GM11168 (cell line): ENCODE results near the gene INIP.
"Not testable (repeated sequence)": the region's sequence is repeated elsewhere in the genome, so short reads cannot be mapped to it uniquely, and the experiment has no call there.

Experiments used
- in situ Hi-C: fragments of 300-500 bp; cut with MboI; formaldehyde crosslinking; loops from one replicate; pipeline ENCODE4 v1.12.0; 2022; ENCODE audit warnings: low sequenced_read_pairs; ENCODE audit not compliant: unreplicated experiment

The INIP gene

DNA sequence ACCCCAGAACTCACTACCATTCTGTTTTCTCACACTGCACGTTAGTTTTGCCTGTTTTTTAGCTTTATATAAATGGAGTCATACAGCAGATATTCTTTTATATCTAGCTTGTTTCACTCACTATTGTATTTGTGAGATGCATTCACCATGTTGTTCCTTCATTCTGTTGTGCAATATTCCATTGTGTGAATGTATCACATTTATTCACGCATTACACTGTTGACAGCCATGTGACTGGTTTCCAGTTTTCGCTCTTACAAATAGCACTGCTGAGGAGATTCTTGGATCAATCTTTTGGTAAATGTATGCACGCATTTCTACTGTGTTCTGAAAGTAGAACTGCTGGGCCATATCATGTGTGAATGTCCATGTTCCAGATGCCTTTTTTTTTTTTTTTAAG is 26.3 kb upstream of the INIP start:
- in situ Hi-C loops = no loop called here

DNA sequence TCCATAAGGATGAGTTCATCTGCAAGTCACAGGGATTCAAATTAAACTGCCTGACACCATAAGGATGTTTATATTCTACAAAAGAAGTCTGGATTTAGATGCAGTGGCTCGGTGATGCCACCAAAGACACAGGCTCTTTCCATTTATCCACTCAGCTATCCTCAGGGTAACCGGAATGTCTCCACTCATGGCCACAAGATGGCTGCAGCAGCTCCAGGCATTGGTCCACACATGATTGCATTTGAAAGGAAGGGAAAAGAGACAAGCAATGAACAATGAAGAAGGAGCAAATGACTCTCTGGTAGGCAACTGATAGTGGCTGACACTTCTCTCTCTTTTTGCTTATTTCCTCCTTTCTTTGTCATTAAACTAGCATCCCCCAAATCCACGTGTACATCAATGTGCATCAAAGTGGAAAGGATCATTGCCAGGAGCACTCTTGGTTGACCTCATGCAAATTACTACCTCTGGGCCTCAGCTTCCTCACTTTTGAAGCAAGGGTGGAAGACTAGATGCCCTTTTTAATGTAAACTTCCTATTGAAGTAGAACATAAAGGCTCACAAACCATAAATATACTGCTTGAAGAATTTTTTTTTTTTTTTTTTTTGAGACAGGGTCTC is 25.4 kb upstream of the INIP start:
- in situ Hi-C loops = no loop called here

DNA sequence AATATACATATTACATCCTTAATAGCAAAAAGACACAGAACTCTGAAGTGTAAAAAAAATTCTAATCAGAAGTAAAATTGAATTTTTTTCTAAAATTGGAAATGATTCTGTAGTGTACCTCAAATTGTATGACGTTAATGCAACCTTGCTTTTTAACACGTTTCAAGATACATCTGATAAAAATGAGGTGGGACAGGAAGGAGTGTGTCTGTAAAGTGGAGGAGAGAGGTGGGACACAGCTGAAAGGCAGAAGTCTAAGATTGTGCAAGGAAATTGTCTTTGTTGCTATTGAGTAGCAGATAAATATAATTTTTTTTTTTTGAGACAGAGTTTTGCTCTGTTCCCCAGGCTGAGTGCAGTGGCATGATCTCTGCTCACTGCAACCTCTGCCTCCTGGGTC is 17.0 kb upstream of the INIP start:
- in situ Hi-C loops = no loop called here

DNA sequence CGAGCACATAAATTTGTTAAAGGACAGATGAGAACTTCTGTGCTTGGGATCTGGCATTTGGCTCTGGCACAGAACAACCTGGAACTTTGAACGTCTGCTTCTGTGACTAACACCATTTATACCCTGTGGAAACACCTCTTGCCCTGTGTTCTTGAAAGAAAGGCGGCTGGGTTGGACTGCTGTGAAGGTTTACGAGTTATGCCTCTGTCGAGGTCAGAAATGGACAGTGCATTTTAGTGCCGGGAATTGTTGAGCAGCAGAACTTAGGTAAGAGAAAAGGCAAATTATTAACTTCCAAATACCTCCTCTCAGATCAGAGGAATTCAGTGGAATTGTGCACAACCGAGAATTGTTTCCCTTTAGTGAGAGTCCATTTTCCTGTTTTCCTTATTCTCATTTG is 14.1 kb upstream of the INIP start:
- in situ Hi-C loops = no loop called here

DNA sequence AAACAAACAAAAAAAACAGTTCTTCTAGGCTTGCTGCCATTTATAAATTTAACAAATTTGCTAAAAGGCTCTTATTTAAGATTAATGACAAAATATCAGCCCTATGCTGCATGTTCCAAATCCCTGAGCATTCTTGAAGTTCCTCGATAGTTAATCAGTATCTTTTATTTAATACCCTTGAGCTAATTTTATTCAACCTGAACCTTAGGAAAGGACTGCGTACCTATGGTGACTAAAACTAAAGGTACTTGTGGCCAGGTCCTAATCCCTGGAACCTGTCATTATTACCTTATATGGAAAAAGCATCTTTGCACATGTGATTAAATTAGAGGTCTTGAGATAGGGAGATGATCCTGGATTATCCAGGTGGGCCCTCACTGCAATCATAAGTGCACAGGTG is 10.5 kb upstream of the INIP start:
- in situ Hi-C loops = no loop called here

DNA sequence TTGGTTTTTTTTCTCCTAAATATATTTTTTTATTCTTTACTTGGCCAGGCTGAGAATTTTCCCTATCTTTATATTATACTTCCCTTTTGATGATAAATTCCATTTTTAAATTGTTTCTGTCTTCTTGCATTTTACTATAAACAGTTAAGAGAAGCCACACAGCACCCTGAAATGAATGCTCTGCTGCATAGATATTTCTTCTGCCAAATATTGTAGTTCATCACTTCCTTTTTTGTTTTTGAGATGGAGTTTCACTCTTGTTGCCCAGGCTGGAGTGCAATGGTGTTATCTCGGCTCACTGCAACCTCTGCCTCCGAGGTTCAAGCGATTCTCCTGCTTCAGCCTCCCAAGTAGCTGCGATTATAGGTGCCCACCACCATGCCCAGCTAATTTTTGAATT is 8.5 kb upstream of the INIP start:
- in situ Hi-C loops = no loop called here

DNA sequence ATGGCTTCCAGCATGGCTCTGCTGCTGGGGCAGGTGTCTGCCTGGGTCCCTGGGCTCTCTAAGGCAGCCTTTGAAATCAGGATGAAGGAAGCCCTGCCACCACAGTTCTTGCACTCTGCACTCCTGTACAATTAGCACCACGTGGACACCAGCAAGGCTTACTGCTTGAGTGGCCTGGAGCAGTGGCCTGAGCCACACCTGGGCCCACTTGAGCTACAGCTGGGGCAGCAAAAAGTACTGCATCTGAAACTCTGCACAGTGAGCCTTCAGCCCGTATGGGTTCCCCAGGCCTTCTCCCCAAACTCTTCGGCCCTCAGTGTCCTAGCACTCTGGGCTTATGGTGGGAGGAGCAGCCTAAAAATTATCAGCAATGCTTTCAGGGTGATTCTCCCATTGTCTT is 8.0 kb upstream of the INIP start:
- in situ Hi-C loops = no loop called here

DNA sequence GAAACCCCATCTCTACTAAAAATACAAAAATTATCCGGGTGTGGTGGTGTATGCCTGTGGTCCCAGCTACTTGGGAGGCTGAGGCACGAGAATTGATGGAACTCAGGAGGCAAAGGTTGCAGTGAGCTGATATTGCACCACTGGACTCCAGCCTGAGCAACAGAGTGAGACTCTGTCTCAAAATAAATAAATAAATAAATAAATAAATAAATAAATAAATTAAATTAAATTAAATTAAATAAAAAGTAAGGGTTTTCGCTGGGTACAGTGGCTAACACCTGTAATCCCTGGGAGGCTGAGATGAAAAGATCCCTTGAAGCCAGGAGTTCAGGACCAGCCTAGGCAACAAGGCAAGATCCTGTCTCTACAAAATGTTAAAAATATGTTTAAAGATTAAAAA is 4.8 kb upstream of the INIP start:
- in situ Hi-C loops = not testable (repeated sequence)

DNA sequence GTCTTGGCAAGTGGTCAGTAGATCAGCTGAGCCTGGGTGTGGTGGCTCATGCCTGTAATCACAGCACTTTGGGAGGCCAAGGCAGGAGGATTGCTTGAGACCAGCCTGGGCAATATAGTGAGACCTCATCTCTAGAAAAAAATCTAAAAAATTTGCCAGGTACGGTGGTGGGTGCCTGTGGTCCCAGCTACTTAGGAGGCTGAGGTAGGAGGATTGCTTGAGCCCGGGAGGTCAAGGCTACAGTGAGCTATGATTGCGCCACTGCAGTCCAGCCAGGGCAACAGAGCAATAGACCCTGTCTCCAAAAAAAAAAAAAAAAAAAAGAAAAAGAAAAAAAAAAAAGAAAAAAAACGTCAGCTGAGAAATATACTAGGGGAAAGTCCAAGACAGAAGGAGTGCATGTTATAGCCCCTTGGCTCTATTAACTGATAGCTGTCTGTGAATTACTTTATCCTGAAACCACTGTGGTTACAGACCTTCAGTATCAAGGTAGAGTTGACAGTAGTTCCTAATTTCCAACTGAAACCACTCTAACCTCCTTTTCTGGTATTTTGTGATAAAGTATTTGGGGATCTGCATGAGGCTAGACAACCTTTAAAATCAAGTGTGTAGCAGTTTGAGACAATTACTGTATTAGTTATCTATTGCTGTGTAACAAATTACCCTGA is 2.3 kb upstream of the INIP start:
- in situ Hi-C loops = no loop called here

DNA sequence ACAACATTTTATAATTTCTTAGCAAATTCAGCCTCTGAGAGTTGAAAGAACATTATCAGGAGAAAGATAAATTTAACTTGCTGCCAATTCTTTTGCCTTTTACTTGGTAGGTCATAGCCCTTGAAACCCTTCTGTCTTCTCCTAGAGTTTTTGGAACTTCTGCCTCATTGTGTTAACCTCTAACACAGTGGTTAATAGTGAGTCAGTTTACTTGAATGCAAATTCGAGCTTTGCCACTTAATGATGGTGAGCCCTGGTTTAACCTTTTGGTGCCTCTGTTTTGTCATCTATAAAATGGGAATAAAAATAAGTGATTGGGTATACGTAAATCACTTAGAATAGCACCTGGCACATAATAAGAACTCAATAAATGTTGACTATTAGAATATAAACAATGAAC is 1.8 kb upstream of the INIP start:
- in situ Hi-C loops = loop anchor here (10.0 kb wide), 1 partner anchor 65 kb away; no protein-coding TSS in a partner anchor

DNA sequence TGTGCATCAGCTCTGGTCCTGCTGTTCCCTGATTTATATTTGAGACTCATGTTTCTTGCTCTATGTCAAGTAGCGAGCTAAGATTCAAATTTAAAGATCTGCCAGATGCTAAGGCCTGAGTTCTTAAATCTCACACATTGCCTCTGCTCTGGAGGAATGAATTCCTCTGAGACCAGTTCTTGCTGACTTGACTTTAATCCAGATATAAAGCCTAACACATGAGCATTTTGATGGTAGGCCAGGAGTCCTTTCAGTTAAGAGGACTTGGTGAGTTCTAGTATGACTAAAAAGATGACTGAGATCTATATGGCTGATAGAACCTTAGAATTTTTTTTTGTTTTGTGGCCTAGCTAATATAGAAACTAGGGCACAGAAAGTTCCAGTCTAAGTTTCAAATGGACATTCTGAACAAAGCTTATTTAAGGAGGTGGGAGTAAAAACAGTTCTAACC is 1.3 kb upstream of the INIP start:
- in situ Hi-C loops = loop anchor here (10.0 kb wide), 1 partner anchor 66 kb away; no protein-coding TSS in a partner anchor

DNA sequence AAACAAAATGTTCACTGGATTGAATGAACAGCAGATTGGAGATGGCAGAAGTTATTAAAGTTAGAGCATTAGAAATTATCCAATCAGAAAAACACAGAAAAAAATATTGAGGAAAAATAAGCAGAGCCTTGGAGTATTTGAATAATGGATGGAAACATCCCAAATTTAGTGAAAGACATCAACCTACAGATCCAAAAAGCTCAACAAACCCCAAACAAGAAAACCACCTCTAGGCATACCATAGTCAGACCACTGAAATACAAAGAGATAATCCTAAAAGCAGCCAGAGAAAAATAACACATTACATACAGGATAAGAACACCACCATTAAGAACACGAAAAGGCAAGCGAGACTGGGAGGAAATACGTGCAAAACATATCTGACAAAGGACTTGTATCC is 5.2 kb downstream of the INIP start:
- in situ Hi-C loops = loop anchor here (10.0 kb wide), 1 partner anchor 72 kb away; no protein-coding TSS in a partner anchor

DNA sequence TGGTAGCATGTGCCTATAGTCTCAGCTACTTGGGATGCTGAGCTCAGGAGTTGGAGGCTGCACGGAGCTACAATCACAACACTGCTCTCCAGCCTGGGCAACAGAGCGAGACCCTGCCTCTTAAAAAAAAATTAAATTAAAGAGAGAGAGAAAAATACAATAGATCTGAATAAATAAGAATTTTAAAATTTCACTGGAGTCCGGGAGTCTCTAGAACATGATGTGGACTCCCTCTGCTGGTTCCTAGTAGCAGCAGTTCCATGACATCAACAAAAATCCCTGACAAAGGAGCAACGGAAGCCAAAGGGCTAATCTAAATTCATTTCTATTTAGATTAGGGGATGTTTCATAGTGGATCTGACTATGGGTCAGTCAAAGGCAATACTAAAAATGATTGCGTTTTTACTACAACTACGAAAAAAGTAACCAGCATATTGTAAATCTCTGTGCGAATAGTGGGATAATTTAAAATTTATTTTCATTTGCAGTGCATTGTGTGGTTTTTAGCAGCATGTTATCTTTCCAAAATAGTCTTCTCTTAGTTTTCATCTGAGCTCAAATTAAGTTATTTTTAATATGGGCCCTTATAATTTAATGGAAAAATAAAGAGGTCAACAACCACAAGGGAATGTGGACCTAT is 6.7 kb downstream of the INIP start:
- in situ Hi-C loops = loop anchor here (10.0 kb wide), 1 partner anchor 74 kb away; no protein-coding TSS in a partner anchor

DNA sequence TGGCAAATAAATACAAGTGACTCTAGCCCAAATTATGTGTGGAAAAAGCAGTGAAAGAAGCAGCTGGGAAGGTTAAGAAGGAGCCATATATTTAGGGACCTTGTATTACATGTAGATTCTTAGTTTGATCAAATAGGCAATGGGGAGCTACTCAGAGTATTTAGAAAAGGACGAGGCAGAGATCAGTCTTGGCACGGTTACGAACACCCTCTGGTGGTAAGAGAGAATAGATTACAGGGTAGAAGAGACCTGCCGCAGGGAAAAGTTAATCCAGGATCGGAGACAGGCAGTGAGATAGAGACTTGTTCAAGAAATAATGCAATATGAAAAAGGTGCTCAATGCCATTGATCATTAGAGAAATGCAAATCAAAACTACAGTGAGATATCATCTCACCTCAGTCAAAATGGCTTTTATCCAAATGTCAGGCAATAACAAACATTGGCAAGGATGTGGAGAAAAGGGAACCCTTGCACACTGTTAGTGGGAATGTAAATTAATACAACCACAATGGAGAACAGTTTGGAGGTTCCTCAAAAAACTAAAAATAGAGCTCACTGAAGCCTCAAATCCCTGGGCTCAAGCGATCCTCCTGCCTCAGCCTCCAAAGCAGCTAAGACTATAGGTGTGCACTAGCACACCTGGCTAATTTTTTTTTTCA is 12.0 kb downstream of the INIP start:
- in situ Hi-C loops = no loop called here

DNA sequence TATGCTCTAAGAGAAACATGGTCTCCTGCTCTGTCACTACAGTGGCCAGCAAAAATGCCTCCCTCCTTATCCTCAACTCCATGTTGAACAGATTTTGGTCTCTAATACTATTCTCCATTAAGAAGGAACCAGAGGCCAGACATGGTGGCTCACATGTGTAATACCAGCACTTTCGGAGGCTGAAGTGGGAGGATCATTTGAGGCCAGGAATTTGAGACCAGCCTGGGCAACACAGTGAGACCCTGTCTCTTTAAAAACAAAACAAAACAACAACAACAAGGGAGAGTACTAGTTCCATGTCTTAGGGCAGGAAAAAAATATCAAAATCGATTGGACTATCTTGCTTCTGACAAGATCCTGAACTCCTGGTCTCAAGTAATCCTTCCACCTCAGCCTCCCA is 14.6 kb downstream of the INIP start:
- in situ Hi-C loops = no loop called here

DNA sequence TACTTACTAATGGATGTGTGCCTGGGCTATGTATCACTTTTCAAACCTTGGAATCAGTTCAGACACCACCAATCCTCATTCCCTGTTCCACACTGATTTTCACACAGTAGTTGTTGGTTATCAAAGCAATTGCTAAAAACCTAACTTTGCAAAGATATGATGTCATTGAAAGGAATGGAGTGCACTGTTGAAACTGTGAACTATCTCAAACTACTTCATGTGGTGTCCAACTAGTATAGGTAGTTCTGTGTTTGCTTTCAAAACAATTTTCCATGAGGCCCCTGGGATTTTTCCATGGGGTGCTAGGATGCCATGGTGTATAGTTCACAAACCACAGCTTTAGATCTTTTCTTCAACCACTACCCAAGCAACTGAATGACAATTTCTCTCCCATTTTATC is 17.8 kb downstream of the INIP start:
- in situ Hi-C loops = no loop called here

DNA sequence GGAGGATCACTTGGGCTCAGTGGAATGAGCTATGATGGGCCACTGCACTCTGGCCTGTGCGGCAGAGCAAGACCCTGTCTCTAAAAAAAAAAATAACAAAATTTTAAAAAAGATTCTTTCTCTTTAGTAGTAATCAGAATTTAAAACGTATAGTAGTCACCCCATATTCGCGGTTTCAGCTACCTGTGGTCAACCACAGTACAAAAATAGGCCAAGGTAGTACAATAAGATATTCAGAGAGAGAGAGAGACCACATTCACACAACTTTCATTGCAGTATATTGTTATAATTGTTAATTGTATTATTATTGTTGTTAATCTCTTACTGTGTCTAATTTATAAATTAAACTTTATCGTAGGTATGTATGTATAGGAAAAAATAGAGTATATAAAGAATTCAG is 18.7 kb downstream of the INIP start:
- in situ Hi-C loops = no loop called here

DNA sequence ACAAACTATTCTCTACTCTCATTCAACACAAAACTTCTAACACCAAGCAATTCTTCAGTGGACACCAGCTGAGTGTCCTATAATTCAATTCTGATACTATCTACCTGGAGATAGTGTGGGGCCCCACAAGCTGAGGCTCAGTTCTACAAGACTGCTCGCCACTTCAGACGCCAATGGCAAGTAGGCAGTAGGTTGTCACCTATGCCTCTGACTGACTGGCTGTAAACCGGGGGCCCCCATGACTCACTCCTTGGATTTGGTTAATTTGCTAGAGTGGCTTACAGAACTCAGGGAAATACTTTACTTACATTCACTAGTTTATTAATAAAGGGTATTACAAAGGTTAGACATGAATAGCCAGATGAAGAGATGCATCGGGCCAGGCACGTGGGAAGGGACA is 21.5 kb downstream of the INIP start:
- in situ Hi-C loops = no loop called here

DNA sequence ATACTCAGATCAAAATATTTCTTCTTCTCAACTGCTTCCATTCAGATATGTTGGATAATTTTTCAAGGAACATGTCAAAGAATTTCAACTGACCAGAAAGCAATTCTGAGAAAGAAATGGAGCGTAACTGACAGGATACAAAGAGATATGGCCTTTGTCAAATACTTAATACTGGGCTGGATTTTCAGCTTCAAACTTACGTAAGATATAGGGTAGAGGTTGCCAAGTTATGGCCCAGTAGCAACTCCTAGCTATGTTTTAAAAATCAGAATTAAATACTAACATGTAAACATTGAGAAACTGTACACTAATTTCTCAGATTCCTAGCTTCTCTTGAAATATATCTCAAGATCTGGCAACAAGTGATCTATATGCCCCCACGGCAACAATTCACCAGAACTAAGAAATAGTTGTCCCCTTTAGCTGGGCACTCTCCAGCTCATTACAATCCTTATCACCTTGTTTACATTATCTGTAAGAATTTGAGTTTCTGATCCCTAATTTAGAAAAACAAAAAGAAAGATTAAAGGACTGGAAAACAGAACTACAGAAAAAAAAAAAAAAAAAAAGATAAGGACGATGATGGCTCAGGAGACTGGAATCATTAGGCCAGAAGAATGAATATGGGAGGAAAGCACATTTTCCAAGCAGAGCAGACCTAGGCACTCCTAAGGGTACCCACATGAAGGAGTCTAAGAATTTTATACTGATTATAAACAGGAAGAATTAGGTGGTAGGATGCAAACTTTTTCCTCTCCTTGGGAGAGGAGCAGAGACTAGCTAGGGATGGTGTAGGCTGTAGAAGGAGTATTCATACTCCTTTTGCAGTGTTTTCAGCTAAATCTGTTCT is 23.0 kb downstream of the INIP start:
- in situ Hi-C loops = no loop called here

DNA sequence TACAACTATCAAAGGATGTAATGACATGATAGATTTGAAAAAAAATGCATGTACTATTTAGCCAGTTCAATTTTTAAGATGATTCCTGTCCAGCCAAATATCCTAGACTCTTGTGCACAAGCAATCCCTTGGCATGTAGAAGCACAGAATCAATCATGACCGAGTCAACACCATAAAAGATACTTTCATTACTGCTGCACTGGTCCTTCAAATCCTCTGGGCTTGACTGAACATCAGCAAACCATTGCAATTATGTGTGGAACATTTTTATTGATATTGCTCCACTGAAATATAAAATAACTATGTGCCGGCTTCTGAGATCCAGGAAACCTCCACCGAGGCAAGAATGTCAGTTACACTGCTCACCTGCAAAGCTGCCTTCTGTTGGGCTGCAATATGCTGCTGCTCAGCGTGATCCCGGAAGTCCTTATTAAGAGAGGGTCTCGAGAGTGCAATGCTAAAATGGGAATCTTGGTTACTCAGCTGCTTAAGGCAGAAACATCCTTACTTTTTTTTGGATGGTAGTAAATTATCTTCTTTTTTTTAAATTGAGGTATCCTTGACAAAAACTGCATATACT is 28.7 kb downstream of the INIP start:
- in situ Hi-C loops = no loop called here
